Measurements from ENCODE around the gene ARHGEF33.

The ARHGEF33 gene

DNA sequence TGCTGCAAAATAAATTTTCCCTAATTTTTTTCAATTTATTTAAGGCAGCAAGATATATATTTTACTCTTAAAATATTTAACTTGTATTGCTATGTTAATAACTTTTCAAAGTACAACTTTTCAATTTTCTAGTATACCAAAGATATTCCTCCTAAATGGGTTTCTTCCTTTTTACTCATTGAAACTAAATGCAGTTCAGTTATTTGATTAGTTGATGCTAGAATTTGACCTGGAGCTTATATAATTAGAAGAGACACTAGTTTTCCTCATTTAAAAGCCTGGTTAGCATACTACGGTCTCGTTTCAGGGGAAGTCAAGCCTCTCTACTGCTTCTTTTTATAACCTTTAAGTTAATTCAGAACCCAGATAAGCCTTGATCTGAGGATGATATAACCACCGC is at the start of gene ARHGEF33:
Gene ARHGEF33, plus strand, starts transcription at position 301 of the 400 bp plus-strand sequence. CDS start 29,573 bp downstream, outside the sequence.
- FAIRE-seq, result peak; percentile 9

DNA sequence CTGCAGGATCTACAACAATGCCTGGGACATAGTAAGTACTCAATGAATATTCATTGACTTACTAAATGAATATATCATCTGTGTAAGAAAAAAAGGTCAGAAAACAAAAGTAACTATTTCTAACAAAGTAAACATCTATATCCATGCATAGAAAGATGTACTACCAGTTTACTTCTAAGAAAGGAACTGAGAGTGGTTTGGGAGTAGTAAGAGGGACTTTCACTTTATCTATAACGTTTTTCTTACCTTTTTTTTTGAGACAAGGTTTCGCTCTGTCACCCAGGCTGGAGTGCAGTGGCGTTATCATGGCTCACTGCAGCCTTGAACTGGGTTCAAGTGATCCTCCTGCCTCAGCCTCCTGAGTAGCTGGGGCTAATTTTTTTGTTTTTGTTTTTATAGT is 39.6 kb upstream of the ARHGEF33 start:
- no peak for FAIRE-seq

DNA sequence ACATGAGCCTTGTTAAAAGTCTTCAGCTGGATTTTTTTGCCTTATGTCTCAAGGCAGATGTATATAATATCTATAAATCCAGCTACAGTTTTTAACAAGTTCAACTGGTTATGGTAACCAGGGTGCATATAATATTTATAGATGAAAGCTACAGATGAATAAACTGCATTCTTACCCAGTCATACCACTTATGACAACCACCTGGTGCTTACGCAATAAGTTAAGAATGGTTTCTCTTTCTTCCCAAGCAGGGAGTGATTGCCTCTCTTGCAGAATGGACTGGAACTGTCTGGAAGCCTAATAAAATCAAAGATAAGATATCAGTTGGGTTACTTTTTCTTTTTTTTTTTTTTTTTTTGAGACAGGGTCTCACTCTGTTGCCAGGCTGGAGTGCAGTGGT is 33.5 kb upstream of the ARHGEF33 start:
- no peak for FAIRE-seq

DNA sequence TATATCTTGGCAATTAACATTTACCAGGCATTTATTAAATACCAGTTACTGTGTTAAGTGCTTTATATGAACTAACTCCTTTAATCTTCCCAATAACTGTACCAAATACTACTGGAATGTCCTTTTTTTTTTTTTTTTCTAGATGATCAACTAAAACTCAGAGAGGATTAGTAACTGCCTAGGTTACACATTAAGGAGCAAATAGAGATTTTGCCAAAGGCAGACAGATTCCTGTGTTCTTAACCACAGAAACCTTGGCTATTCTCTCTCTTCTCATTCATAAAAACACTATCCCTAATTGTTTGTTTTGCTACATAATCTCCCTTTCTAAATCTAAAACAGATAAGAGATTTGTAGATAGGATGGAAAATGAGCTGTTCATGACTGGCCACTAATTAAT is 27.2 kb upstream of the ARHGEF33 start:
- no peak for FAIRE-seq

DNA sequence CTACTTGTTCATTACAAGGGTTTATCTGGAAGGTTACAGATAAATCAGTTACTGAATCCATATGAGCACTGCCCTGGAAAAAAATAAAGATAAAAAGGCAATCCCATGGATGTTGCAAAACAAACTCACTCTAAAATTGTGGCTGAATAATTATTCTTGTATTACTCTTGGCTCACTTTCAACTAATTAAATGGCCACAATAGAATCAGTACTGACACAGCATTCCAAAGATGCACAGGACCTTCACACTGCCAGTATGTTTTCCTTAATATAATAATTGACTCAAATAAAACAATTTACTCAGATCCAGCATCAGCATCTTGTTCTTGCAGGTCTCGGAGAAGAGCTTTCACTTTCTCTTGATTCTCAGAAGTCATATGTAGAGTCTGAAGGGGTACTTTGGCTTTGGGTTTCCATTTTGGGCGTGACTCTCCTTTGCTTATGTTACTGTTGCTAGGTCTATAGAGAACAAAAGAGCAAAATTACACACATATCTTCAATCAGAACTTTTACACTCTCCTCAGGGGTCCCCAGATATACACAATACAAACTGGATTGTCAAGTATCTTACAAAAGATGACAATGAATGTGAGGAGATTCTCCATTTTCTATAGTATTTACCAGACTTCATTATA is 26.5 kb upstream of the ARHGEF33 start:
- no peak for FAIRE-seq

DNA sequence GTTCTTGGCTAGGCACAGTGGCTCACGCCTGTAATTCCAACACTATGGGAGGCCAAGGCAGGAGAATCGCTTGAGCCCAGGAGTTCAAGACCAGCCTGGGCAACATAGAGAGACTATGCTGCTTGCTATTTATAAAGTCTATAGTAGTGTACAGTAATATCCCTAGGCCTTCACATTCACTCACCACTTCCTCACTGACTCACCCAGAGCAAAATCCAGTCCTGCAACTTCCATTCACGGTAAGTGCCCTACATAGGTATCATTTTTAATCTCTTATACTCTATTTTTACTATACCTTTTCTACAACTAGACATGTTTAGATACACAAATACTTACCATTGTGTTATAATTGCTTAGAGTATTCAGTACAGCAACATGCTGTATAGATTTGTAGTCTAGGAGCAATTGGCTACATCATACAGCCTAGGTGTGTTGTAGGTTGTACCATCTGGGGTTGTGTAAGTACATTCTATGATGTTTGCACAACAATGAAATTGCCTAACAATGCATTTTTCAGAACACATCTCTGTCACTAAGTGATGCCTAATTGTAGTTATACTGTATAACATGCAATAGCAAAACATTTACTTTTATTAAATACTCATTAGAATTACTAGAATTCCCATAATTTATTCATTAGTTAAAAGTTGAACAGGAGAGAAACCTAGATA is 22.8 kb upstream of the ARHGEF33 start:
- FAIRE-seq, result no peak

DNA sequence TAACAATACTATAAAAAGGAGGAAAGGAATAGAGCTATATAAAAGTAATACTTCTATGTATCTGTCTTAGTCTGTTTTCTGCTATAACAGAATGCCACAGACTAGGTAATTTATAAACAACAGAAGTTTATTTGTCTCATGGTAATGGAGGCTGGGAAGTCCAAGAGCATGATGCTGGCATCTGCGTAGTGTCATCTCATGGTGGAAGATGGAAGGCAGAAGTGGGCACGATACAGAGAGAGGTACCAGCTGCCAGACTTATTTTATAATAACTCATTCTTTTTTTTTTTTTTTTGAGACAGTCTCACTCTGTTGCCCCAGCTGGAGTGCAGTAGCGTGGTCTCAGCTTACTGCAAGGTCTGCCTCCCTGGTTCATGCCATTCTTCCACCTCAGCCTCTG is 18.2 kb upstream of the ARHGEF33 start:
- FAIRE-seq, result no peak

DNA sequence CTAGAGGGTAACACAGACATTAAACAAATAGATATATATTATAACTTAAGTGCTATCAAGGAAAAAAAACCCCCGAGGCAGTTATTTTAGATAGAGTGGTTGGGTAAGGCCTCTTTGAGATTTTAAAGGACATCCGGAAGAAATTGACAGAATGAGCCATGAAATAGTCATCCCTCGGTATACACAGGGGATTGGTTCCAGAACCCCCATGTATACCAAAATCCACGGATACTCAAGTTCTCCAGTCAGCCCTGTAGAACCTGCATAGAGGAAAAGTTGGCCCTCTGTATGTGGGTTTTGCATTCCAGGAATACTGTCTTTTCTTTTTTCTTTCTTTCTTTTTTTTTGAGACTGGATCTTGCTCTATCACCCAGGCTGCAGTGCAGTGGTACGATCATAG is 15.9 kb upstream of the ARHGEF33 start:
- no peak for FAIRE-seq

DNA sequence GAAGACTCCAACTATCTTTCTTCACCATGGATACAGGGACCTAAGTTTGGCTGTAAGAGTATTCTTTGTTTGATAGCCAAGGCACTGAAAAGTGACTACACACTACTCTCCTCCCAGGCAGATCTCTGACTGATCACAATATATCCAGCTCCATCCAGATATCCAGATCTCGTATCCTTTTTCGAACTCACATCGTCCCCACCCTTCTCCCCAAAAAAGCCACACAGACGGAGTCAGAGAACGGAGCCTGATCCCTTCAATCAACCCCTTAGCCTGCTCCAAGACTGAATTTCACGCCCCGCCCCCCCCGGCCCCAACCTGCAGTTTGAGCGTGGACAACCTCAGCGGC is 14.5 kb upstream of the ARHGEF33 start:
- FAIRE-seq, result no peak

DNA sequence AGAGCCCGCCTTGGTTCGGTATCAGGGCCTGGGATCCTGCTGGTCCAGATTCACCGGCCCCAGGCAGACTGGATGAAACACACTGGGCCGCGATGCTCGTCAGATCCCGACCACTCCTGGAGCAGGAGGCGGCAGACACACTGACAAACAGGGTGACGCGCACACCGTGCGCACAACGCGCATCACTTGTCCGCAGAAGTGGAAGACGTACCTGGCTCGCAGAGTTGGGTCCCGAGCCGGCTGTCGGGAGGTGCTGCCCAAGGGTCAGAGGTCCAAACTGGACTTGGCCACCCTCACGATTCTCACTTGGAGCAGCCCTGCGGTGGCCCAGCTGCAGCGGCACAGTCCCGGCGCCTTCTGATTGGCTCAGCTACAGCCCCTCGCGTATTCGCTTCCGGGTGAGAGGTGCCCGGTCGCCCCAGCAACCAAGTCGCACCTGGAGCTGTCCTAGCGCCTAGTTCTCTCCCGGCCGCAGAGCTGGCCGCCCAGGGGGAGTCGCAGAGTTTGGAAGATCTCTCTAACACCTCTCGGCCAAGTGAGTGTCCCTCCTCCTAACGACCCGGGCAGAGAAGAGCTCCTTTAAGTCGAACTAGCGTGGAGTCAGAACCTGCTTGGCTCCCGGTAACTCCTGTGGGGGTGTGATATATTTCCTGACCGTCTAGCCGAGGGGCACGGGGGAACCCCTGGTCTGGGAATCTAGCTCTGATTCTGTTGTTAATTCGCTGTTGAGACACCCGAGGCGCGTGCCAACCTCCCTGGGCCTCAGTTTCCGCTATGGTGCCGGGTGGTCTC is 13.9 kb upstream of the ARHGEF33 start, which contains the start of the genes DHX57 and MORN2:
Gene DHX57, minus strand, starts transcription at position 359 of the 792 bp plus-strand sequence. CDS start 7,529 bp downstream, outside the sequence.
Gene MORN2, plus strand, starts transcription at position 401 of the 792 bp plus-strand sequence.
- FAIRE-seq, result no peak

DNA sequence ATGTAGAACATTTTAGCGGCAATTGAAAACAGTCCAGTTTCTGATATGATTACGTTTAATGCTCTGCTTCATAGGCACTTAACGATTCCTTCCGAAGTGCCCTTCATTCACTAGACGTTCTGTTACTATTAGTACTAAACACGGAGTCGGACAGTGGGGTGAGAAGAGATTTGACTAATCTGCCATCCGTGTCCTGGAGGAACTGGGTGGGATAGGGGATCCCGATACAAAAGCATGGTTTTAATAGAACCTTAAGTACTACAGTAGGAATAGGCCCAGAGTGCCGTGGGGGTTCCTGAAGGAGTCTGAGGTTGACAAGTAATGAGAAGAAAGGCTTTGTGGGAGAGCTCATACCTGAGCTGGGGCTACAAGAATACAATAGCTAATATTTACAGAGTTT is 13.3 kb upstream of the ARHGEF33 start:
- no peak for FAIRE-seq

DNA sequence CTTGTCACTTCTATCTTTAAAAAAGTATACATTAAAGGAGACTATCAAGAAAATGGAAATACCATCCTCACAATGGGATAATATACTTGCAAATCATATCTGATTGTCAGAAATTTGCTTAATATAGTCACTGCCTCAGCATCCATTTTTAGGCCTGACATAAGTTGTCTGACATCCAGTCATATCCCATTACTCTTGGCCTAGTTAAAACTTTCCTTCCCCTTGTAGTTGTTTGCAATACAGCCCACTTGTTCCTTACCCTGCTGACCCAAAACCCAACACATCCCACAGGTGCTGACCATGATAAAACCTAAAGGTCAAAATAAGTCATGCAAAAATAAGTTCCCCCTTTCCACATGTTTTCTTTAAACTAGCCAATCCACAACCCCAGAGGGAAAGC is 3.6 kb upstream of the ARHGEF33 start:
- no peak for FAIRE-seq

DNA sequence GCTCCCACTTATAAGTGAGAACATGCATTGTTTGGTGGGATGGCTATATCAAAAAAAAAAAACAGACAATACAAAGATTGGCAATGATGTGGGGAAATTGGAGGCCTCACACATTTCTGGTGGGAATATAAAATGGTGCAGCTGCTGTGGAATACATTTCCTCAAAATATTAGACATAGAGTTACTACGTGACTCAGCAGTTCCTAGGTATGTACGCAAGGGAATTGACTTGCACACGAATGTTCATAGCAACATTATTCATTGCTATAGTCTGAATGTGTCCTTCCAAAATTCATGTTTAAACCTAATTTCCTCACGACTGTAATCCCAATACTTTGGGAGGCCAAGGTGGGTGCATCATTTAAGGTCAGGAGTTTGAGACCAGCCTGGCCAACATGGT is 2.3 kb upstream of the ARHGEF33 start:
- no peak for FAIRE-seq

DNA sequence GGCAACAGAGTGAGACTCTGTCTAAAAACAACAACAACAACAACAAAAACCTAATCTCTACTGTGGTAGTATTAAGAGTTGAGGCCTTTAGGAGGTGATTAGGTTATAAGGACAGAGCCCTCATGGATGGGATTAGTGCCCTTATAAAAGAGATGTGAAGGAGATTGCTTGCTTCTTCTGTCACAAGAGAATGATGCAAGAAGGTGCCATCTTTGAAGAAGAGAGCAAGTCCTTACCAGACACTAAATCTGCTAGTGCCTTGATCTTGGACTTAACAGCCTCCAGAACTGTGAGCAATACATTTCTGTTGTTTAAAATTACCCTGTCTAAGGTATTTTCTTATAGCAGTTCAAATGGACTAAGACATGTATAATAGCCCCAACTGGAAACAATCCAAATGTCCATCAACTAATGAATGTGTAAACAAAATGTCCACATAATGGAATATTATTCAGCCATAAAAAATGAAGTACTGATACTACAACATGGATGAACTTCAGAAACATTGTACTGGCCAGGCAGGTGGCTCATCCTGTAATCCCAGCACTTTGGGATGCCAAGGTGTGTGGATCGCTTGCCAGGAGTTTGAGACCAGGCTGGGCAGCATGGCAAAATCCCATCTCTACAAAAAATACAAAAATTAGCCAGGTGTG is 1.6 kb upstream of the ARHGEF33 start:
- no peak for FAIRE-seq

DNA sequence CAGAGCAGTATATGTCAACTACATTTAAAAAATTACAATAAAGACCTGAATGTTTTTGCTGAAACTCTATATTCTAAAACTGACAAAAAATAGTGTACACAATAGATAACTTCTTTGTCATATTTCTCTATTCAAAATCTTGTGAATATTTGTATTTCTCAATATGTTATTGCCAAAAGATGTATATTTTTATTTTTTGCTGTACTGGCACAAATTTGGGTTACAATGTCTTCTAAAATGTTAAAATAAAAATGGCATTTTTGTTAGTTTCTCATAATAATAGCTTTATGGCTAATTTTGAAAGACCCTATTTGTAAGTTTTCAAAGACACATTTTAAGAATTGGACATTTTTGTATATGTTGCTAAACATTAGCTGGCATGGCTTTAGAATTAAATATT is 630 bp upstream of the ARHGEF33 start:
- peak; percentile 56 for FAIRE-seq

DNA sequence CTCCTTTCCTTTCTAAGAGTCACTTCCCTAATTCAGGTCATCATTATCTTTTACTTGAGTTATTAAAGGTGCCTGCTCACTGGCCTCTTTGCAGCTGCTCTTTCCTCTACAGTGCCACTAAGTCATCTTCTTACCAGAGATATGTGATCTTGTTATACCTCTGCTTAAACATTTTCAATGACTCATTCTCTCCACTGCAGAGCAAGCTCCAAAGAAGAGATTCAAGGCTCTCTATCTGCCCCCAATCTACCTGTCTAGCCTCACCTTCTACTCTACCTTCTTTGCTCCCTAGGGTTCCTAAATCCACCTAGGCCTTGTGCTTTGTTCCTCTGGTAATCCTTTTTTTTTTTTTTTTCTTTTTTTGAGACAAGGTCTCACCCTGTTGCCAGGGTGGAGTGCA is 3.1 kb downstream of the ARHGEF33 start:
- no peak for FAIRE-seq

DNA sequence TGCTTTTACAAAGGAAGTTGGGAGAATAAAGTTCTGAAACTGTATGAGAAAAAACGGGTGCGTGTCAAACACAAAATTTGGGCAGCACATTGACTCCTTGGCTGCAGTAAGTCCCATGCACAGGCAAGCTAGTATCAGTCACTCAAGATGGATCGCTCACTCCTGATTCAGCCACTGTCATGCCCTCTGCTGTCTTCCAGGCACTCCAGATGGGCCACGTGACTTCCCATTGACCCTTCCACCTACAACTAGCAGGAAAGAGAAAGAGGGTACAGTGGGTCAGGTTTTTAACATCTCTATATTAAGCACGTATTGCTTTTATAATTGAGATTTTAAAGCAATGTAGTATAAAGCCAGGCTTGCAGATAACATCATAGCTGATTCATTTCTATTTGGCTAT is 8.6 kb downstream of the ARHGEF33 start:
- no peak for FAIRE-seq

DNA sequence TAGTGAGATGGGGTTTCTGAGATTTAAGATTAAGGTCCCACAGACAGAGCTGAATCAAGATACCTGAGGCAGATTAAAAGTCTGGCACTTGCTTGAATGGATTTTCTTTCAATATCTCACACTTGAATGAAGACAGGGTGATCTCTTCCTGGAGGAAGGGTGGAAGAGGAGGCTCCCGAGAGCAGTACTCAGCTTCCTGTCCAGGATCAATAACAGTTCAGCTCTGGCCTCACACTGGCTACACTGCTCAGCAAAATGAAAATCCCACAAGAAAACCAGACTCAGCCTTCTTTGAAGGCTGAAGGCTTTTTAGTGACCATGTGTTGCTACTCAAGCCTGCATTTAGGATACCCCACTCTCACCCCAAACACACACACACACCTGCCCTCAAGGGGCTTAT is 11.1 kb downstream of the ARHGEF33 start:
- FAIRE-seq, result no peak

DNA sequence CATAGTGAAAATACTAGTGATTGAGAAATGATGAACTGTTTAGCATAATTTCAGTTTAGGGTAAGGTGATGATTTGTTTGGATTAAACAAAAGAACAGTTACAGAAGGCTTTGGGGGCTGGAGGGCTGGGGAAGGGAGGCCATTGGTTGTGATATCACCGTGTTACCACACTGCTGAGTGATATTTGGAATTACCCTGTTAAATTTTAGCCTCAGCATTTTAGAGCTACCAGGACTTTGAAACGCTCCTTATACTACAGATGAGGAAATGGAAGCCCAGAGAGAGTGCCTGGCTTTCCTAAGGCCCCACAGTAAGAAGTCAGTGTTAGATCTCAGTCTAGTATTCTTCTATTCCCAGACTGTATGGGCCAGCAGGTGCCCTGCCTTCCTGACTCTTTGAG is 15.6 kb downstream of the ARHGEF33 start:
- no peak for FAIRE-seq

DNA sequence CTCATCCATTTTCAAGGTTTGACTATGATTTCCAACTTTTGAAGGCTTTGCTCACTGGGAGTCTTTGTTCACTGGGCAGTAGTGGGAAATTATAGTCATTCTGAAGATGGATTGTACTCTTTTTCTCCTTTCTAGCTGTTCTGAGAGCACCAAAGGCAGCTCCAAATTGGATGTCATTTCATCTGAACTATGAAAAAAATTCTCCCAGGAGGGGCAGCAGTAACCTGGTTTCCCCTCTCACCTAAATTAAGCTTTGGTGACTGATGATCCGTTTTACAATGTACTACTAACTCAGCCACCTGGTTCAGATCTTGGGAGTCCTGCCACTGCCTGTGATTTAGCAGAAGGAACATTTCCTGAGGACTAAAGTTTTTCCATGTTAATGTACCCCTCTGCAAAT is 17.6 kb downstream of the ARHGEF33 start:
- no peak for FAIRE-seq

DNA sequence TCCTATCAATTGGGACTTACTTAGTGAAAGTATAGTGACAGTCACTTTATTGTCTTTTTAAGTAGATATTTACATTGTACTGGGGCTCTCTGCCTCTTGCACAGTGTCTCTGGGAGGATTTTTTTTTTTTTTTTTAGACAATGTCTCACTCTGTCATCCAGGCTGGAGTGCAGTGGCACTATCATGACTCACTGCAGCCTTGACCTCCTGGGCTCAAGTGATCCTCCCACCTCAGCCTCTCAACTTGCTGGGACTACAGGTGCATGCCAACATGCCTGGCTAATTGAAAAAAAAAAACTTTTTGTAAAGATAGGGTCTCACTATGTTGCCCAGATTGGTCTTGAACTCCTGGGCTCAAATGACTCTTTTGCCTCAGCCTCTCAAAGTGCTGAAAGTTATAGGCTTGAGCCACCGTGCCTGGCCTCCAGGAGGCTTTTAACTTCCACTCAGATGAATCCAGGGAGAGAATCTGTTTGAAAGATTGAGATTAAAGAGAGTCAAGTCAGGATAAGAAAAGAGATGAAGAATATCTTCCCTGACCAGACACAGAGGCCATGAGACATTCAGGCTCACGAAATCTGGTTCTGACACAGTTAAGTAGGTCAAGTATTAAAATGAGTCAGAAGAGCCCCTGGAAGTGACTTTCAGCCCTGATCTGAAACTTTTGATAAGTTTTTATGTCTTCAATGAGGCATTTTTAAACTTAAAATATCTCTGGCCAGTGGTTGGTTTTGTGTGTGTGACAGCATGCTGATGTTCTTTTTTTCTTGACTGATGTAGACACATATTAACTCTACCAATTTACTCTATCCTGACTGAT is 18.3 kb downstream of the ARHGEF33 start:
- no peak for FAIRE-seq

DNA sequence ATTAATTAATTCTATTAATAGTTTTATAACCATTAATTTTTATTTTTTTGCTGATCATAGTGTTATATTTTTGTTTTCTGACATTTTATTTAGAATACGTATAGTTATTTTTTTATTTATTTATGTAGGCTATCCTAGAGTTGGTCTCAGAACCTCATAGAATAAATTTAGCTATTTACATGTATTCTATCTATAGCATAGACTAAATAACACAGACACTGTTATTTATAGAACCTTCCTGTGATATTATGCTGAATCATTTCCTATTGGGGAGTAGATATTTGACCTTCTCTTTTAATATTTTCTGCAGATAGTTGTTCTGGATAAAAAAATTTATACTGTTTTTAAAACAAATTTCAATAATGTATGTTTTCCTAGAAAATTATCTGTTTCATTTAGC is 20.2 kb downstream of the ARHGEF33 start:
- no peak for FAIRE-seq

DNA sequence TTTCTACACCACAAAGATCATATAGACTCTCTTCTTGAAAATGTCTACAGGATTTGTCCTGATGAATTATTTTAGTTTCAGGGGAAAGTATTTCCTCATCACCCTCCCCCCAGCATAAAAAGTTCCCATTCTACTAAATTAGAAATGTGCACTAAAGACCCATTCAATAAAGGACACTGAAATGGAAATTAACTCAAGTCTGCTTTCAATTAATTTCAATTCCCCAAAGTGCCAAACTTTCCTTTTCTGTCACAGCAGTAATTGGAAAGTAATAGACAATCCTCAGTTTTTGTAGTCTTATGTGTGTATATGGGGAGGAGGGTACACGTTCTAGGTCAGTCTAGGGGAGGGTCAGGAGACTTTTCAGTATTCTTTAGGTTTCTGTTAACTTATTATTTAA is 21.5 kb downstream of the ARHGEF33 start:
- no peak for FAIRE-seq
